ENCODE data around the gene CCDC33.

The CCDC33 gene

DNA sequence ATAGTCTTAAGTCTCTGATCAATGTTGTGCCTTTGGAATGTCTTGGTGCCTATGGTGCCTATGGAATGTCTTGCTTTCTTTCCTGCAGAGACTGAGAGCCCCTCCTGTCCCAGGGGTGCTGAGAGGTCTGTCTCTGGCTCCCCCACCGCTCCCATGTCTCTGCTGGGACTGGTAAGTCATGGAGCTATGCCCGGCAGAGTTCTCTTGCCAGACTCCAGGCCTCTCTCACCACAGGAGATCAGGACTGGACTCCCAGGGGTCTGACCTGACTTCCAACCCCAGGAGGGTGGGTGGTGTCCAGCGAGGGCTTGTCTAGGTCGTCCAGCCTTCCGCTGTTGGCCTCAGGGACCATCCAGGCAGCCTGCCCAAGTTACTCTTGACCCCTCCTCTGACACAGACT, 145.4 kb downstream of the CCDC33 start:
- no peak for DNase-seq (ENCODE audit: low read depth)
- TF ChIP-seq, protein P1, sequence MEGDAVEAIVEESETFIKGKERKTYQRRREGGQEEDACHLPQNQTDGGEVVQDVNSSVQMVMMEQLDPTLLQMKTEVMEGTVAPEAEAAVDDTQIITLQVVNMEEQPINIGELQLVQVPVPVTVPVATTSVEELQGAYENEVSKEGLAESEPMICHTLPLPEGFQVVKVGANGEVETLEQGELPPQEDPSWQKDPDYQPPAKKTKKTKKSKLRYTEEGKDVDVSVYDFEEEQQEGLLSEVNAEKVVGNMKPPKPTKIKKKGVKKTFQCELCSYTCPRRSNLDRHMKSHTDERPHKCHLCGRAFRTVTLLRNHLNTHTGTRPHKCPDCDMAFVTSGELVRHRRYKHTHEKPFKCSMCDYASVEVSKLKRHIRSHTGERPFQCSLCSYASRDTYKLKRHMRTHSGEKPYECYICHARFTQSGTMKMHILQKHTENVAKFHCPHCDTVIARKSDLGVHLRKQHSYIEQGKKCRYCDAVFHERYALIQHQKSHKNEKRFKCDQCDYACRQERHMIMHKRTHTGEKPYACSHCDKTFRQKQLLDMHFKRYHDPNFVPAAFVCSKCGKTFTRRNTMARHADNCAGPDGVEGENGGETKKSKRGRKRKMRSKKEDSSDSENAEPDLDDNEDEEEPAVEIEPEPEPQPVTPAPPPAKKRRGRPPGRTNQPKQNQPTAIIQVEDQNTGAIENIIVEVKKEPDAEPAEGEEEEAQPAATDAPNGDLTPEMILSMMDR (conservative IDR thresholded peaks at IDR 0.05; ENCODE audit: low read depth, low read length): no peak
- H3K4me3 ChIP-seq (ENCODE audit: low read depth, low read length): no peak overlapping the region

DNA sequence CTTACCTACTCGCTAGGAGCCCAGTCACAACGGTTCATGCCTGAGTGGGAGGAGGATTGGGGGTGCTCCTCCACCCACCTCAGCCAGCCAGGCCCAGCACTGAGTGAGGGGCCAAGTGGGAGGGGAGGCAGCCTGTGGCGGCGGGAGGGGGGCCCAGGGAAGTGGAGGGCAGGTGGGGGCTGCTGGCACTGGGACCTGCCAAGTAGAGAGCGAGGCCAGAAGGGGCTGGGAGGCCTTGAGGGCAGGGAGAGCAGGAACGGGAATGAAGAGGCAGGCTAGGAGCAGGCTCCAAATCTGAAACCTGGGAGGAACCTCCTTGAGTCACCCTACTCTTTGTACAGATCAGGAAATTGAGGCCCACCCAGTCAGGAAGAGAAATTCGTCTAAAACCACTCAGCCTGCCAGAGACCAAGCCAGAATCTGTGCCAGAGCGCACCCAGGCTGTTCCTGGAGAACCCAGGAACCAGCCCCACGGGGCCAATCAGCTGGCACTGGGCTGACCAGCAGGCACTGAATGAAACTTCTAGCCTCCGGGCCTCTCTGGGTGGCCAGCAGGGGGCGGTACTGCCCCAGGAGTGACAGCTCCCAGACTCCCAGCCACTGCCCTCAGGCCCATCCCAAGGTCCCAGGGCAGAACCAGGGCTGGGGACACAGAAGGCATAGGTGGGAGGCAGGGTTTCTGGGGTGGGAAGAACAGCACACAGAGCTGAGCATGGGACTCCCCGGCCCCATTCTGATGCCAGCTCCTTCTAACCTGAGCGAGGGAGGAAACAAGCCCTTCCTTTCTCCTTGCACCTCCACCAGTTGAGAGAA, 146.1 kb downstream of the CCDC33 start:
- H3K4me3 ChIP-seq (ENCODE audit: low read depth, low read length): no peak overlapping the region
- TF ChIP-seq, protein P1 (conservative IDR thresholded peaks at IDR 0.05; ENCODE audit: low read depth, low read length): peak; percentile 99
- DNase-seq (ENCODE audit: low read depth): peak; percentile 81

DNA sequence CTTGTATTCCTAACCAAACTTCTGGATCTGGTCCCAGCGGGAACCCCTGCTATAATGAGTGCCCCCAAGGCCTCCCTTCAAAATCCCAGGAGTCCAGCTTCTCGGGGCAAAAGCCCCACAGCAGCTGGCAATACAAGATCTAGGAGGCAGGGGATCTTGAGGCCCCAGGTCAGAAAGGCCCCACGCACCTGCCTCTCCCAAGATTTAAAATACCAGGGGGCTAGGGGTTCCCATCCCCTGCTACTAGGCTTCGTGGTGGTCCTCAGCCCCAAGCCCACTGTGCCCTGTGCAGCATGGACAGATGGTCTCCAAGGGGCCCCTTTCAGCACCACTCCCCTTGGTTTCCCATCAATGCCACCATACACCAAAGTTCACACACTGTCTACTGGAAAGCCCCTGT, 147.2 kb downstream of the CCDC33 start:
- no peak overlapping the region for H3K4me3 ChIP-seq (ENCODE audit: low read depth, low read length)
- no peak for DNase-seq (ENCODE audit: low read depth)
- TF ChIP-seq, protein P1 (conservative IDR thresholded peaks at IDR 0.05; ENCODE audit: low read depth, low read length): no peak

DNA sequence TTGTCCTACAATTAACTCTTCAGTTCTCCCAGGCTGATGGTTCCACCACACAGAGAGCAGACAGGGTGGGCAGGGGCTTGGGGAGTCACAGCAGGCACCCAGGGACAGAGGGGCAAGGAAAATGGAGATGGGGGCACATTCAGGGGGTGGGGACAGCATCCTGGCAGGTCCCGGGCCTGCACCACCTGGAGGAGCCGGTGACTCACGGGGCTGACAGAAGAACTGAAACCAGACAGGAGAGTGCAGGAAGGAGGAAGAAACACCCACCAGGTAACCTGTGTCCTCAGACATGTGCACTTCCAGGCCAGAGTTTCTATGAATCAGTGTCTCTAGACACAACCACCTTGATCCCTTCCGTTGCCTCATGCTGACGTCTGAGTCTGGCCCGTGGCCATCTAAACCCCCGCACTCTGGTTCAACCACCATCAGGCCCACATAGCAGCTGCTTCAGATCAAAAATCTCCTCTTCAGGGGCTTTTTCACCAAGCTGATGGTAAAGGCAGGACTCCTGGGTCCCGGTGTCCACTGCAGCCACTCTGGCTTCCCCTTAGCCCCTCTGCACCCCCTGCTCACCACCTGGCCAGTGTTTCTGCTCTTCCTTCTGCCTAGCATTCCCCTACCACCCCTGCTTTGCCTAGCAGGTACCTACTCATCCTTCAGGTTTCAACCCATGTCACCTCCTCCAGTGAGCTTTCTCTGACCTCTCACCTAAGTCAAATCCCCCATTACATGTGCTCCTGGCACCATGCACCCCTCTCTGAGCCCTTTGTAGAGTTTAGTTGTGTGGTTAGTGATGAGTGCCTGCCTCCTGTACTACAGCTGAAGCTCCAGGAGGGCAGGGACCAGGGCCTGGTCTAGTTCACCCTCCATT, 147.8 kb downstream of the CCDC33 start:
- TF ChIP-seq, protein P1 (conservative IDR thresholded peaks at IDR 0.05; ENCODE audit: low read depth, low read length): no peak
- peak; percentile 56 for DNase-seq (ENCODE audit: low read depth)
- H3K4me3 ChIP-seq (ENCODE audit: low read depth, low read length): no peak overlapping the region

DNA sequence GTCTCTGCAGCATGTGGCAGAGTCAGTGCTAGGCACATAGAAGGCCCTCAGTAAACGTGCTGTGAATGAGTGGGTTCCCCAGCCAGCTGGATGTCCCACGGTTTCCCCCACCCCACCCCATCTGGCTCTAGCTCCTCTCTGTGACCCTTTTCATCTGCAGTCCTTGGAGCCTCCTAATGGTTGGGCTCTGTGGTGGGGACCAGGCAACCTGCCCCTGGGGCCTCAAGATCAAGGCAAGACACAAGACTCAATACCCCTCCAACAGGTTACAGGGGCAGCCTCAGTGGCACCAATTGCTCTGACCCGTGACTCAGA, 148.4 kb downstream of the CCDC33 start:
- TF ChIP-seq, protein P1 (conservative IDR thresholded peaks at IDR 0.05; ENCODE audit: low read depth, low read length): no peak
- DNase-seq (ENCODE audit: low read depth): no peak
- H3K4me3 ChIP-seq (ENCODE audit: low read depth, low read length): no peak overlapping the region

DNA sequence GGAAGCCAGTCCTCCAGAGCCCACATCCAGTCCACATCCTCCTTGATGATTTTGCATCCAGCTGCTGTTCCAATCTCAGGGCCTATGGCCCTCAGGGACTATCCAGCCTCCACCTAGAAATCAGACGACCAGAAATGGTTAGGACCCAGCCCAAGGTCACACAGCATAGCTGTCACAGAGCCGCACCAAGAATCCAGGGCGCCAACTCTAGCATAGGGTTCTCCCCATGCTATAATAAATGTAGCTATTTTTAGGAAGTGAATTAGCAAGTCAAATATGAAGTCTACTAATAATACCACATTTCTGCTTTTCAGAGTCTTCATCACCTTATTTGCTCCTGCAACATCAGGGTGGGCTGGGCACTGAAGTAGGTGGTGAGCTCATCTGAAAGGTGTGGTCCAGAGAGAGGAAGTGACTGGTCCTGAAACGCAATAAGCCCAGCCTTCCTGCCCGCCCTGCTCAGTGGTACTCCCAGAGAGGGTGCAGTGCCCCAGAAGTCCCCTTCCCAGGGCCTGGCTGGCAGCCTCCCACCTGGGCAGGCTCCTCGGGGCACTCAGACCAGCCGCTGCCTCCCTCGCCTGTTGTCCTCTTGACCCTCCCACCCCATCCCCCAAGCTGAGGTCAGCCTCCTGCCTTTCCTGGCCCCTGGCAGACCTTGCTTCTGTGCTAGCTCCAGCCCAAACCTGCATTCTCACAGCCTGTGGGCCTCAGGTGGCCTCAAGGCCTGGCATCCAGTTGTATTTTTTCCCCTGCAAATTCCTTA, 148.9 kb downstream of the CCDC33 start:
- DNase-seq (ENCODE audit: low read depth): no peak
- TF ChIP-seq, protein P1 (conservative IDR thresholded peaks at IDR 0.05; ENCODE audit: low read depth, low read length): no peak
- H3K4me3 ChIP-seq (ENCODE audit: low read depth, low read length): no peak overlapping the region
